A673 (cell line): Measurements from ENCODE around the gene SSH2. TPM values are rescaled to one million over a fixed set of nuclear protein-coding genes. Genes with fewer than 3 reads are reported as not detected.

Experiments used
- BruUV-seq: library from RNA; stranded (reverse); fragments of 400-500 nt; replicated peaks from 2 replicates; lab custom pipeline; 2021; lab: Mats Ljungman, UMichigan
- CTCF ChIA-PET: fragments of 300-600 bp; sonication (Branson Sonifier 250); formaldehyde crosslinking; loops from one replicate; lab custom pipeline; 2022; ENCODE audit warnings: antibody characterized with exemption; lab: Charles Lee
- POLR2A ChIA-PET: fragments of 300-600 bp; sonication (Branson Sonifier 250); formaldehyde crosslinking; loops from one replicate; lab custom pipeline; 2022; ENCODE audit warnings: antibody characterized with exemption; ENCODE audit not compliant: low non-redundant PET; lab: Charles Lee
- DNase-seq: peaks from one replicate; pipeline ENCODE4 v3.0.0-alpha.2; 2015; ENCODE audit warnings: low spot score
- H3K27ac ChIP-seq: fragments of 200-600 bp; sonication (generic); 2 replicates; pipeline ENCODE4 v1.5.1; 2016; ENCODE audit warnings: mixed run types, low read depth, mild to moderate bottlenecking, mixed read lengths, antibody characterized with exemption, low read length; ENCODE audit not compliant: poor library complexity, severe bottlenecking
- H3K27me3 ChIP-seq: fragments of 200-600 bp; sonication (generic); replicated peaks from 2 replicates; pipeline ENCODE4 v1.6.1; 2017; ENCODE audit warnings: mixed run types, low read depth, mild to moderate bottlenecking, mixed read lengths, antibody characterized with exemption, low read length; ENCODE audit not compliant: insufficient read depth, poor library complexity
- H3K36me3 ChIP-seq: fragments of 200-600 bp; sonication (generic); 2 replicates; pipeline ENCODE4 v1.6.1; 2016; ENCODE audit warnings: mixed run types, mild to moderate bottlenecking, mixed read lengths, antibody characterized with exemption, low read length; ENCODE audit not compliant: insufficient read depth, poor library complexity, severe bottlenecking
- H3K4me1 ChIP-seq: fragments of 200-600 bp; sonication (generic); 2 replicates; pipeline ENCODE4 v1.6.1; 2017; ENCODE audit warnings: mixed run types, mild to moderate bottlenecking, mixed read lengths, antibody characterized with exemption, low read length; ENCODE audit not compliant: insufficient read depth, poor library complexity, severe bottlenecking
- H3K4me3 ChIP-seq: fragments of 200-600 bp; sonication (generic); 2 replicates; pipeline ENCODE4 v1.5.1; 2016; ENCODE audit warnings: low read depth, mixed run types, mild to moderate bottlenecking, mixed read lengths, low read length; ENCODE audit not compliant: poor library complexity, severe bottlenecking
- H3K9me3 ChIP-seq: fragments of 200-600 bp; sonication (generic); 2 replicates; pipeline ENCODE4 v1.6.1; 2016; ENCODE audit warnings: mixed run types, low read depth, mild to moderate bottlenecking, mixed read lengths, antibody characterized with exemption, low read length; ENCODE audit not compliant: poor library complexity, severe bottlenecking
- EZH2 ChIP-seq: fragments of 200-600 bp; sonication (generic); IDR thresholded peaks from 2 replicates; pipeline ENCODE4 v1.6.1; 2017; ENCODE audit warnings: borderline replicate concordance, low read depth, mild to moderate bottlenecking, mixed read lengths, antibody characterized with exemption, low read length; ENCODE audit not compliant: poor library complexity, severe bottlenecking
- intact Hi-C: fragments of 100-400 bp; cut with micrococcal nuclease; formaldehyde crosslinking; loops from one replicate; pipeline ENCODE4 v1.10.0; 2022; ENCODE audit not compliant: unreplicated experiment
- total RNA-seq: library from RNA; stranded (reverse); gene quantifications from 2 replicates; pipeline ENCODE4 v1.2.3, GENCODE V29; 2021
- TF ChIP-seq, protein P1 (sequence below): fragments of 300-800, 200-600 bp; sonication (generic); conservative IDR thresholded peaks from 2 replicates; pipeline ENCODE4 v1.5.1; 2017; ENCODE audit warnings: low read depth, mild to moderate bottlenecking, antibody characterized with exemption, low read length, moderate library complexity, mixed read lengths

Gene SSH2
- total RNA-seq, 1 experiment from 2014 or later: 75.5 TPM

GRCh38 chr17:29623283-29623647 is 306.8 kb downstream of the SSH2 start:
- no peaks in the 10 kb centered on the region for H3K36me3 ChIP-seq
- intact Hi-C loops: loop anchor here (10.0 kb wide), 1 partner anchor 58 kb away; the partner anchor contains the start of genes ABHD15 and TP53I13
- no TSS peak for BruUV-seq
- peak overlapping the region; percentile 62 for H3K27ac ChIP-seq
- no peak for DNase-seq
- peak overlapping the region; percentile 76 for H3K4me3 ChIP-seq
- peaks cover 33% of the 10 kb centered on the region for H3K4me1 ChIP-seq
- CTCF ChIA-PET: no interaction called here
- no peaks in the 10 kb centered on the region for H3K27me3 ChIP-seq
- no peaks in the 10 kb centered on the region for H3K9me3 ChIP-seq
- TF ChIP-seq, protein P1, sequence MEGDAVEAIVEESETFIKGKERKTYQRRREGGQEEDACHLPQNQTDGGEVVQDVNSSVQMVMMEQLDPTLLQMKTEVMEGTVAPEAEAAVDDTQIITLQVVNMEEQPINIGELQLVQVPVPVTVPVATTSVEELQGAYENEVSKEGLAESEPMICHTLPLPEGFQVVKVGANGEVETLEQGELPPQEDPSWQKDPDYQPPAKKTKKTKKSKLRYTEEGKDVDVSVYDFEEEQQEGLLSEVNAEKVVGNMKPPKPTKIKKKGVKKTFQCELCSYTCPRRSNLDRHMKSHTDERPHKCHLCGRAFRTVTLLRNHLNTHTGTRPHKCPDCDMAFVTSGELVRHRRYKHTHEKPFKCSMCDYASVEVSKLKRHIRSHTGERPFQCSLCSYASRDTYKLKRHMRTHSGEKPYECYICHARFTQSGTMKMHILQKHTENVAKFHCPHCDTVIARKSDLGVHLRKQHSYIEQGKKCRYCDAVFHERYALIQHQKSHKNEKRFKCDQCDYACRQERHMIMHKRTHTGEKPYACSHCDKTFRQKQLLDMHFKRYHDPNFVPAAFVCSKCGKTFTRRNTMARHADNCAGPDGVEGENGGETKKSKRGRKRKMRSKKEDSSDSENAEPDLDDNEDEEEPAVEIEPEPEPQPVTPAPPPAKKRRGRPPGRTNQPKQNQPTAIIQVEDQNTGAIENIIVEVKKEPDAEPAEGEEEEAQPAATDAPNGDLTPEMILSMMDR: no peak
- TF ChIP-seq EZH2: no peak
- POLR2A ChIA-PET: no interaction called here

DNA sequence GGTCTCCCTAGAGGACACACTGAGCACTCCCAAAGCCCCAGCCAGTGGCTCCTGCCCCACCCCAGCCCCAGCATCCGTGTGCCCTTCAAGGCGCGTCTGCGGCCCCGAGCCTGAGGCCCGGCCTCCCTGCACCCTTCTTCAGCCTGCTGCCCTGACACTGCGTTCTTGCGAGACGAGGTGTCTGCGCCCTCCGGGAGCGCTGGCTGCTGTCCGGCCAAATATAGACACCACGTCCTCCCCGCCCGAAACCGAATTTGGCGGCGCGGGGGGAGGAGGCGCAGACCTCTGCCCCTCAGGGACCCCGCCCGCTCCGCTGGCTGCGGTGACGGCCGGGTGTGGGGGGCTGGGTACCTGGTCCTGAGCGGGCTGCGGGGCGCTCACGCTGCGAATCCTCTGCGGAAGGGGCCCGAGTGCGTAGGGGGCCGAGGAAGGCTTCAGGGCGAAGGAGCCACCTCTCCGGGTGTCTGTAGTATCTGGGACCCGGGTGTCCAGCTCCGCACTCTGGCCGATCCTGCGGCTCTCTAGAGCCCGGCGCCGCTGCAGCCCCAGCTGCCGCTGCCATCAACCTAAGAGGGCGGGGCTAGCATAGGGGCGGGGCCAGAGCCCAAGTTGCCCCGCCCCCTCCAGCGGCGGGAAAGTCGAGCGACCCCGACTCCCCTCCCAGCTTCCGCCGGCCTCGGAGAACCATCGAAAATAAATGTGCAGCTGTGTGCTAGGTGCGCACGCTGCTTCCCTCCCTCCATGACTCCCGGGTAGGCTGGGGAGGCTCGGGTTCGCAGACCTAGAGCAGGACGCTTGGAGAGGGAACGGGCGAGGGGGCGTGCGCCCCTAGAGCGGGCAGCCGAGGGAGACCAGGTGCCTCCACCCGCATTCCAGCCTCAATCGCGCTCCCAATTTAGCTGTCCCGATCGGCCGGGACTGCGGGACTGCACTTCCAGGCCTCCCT is 307.4 kb downstream of the SSH2 start, which contains the start of gene CORO6:
TSS of gene CORO6 (minus strand) at position 576 of the 946 bp plus-strand sequence. CDS start 1,491 bp downstream, outside the sequence.
- peak; percentile 78 for DNase-seq
- no peaks in the 10 kb centered on the region for H3K36me3 ChIP-seq
- intact Hi-C loops: loop anchor here (10.0 kb wide), 1 partner anchor 58 kb away; the partner anchor contains the start of genes ABHD15 and TP53I13
- CTCF ChIA-PET: no interaction called here
- POLR2A ChIA-PET: no interaction called here
- H3K27ac ChIP-seq: peak within 1 kb of the TSS; percentile 62
- H3K4me3 ChIP-seq: peak within 1 kb of the TSS; percentile 76
- peaks cover 33% of the 10 kb centered on the region for H3K4me1 ChIP-seq
- TF ChIP-seq, protein P1: no peak
- TF ChIP-seq EZH2: no peak
- H3K27me3 ChIP-seq: no peaks in the 10 kb centered on the region
- H3K9me3 ChIP-seq: no peaks in the 10 kb centered on the region
- BruUV-seq: no TSS peak

DNA sequence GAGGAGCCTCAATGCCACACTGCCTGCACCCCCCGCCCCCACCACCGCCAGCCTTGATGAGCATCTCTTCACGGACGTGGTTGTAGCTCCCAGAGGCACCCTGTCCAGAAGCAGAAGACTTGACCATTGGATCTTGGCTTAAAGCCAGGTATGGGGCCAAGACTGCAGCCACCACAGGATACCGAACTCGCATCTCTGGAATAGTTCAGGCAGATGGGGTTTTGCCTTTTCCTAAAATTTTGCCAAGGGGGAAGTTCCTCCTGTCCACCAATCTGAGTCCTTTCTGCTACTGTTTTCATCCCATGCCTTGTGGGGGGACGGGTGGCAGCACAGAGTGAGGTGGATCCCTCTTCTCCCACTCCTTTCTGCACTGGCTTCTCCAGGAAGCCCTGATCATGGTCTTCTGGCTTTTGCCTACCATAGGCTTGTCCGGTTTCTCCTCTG is 308.3 kb downstream of the SSH2 start:
- H3K4me1 ChIP-seq: peaks cover 38% of the 10 kb centered on the region
- no peak for DNase-seq
- H3K4me3 ChIP-seq: peak overlapping the region; percentile 76
- no peak overlapping the region for H3K27ac ChIP-seq
- POLR2A ChIA-PET: no interaction called here
- BruUV-seq: no TSS peak
- TF ChIP-seq EZH2: no peak
- TF ChIP-seq, protein P1: no peak
- CTCF ChIA-PET: interaction anchor here (1.0 kb wide), 1 partner anchor 30 kb away, joined by 4 read pairs; no protein-coding TSS in a partner anchor
- H3K36me3 ChIP-seq: no peaks in the 10 kb centered on the region
- no peaks in the 10 kb centered on the region for H3K27me3 ChIP-seq
- H3K9me3 ChIP-seq: no peaks in the 10 kb centered on the region
- intact Hi-C loops: loop anchor here (10.0 kb wide), 1 partner anchor 57 kb away; the partner anchor contains the start of genes ABHD15 and TP53I13
